ENCODE measurements around the gene ITPR2.
"Not testable (repeated sequence)": the region's sequence is repeated elsewhere in the genome, so short reads cannot be mapped to it uniquely, and the experiment has no call there.

The ITPR2 gene

GRCh38 chr12:26698186-26698585, 134.8 kb downstream of the ITPR2 start:
- DNase-seq, result no peak

- no peak for DNase-seq
These were observed 135.8 kb downstream of the ITPR2 start for GRCh38 chr12:26697217-26697616.

- no peak for DNase-seq
These were observed 136.3 kb downstream of the ITPR2 start for GRCh38 chr12:26696613-26697092.

GRCh38 chr12:26696048-26696612, 136.9 kb downstream of the ITPR2 start:
- DNase-seq, result no peak

- no peak for DNase-seq
These were observed 138.6 kb downstream of the ITPR2 start for GRCh38 chr12:26694402-26694801.

- no peak for DNase-seq
These were observed 140.6 kb downstream of the ITPR2 start for GRCh38 chr12:26692407-26692806.

- no peak for DNase-seq
These were observed 141.6 kb downstream of the ITPR2 start for GRCh38 chr12:26691234-26691970.

- no peak for DNase-seq
These were observed 142.4 kb downstream of the ITPR2 start for GRCh38 chr12:26690601-26691000.

GRCh38 chr12:26689281-26689841, 143.6 kb downstream of the ITPR2 start:
- no peak for DNase-seq

- DNase-seq, result no peak
These were observed 144.6 kb downstream of the ITPR2 start for GRCh38 chr12:26688344-26688904.

- DNase-seq, result no peak
These were observed 146.6 kb downstream of the ITPR2 start for GRCh38 chr12:26686408-26686807.

GRCh38 chr12:26684101-26684500, 148.9 kb downstream of the ITPR2 start:
- DNase-seq, result no peak

GRCh38 chr12:26683443-26683842, 149.6 kb downstream of the ITPR2 start:
- no peak for DNase-seq

- DNase-seq, result no peak
These were observed 152.1 kb downstream of the ITPR2 start for GRCh38 chr12:26680727-26681455.

GRCh38 chr12:26678697-26679660, 154.0 kb downstream of the ITPR2 start:
- DNase-seq, result peak; percentile 6

- not testable (repeated sequence) for DNase-seq
These were observed 161.5 kb downstream of the ITPR2 start for GRCh38 chr12:26671487-26671886.

- DNase-seq, result no peak
These were observed 164.1 kb downstream of the ITPR2 start for GRCh38 chr12:26668847-26669246.

- no peak for DNase-seq
These were observed 164.8 kb downstream of the ITPR2 start for GRCh38 chr12:26668230-26668629.

- no peak for DNase-seq
These were observed 166.7 kb downstream of the ITPR2 start for GRCh38 chr12:26666286-26666685.

GRCh38 chr12:26661399-26661798, 171.6 kb downstream of the ITPR2 start:
- DNase-seq, result no peak

GRCh38 chr12:26659930-26660329, 173.1 kb downstream of the ITPR2 start:
- DNase-seq, result no peak

GRCh38 chr12:26658991-26659390, 174.0 kb downstream of the ITPR2 start:
- no peak for DNase-seq

All from NCI-H82 (cell line).